RPMI7951 (cell line): Measurements from ENCODE around the gene PPP4R1. TPM values are rescaled to one million over a fixed set of nuclear protein-coding genes. Genes with fewer than 3 reads are reported as not detected.

Source experiments
- DNase-seq: peaks from one replicate; pipeline ENCODE4 v3.0.0-alpha.2; 2012; ENCODE audit warnings: low read depth
- total RNA-seq: library from RNA; depleted of rRNA; stranded (reverse); fragments of >200 nt; shearing (Covaris generic); gene quantifications from 2 replicates; pipeline ENCODE4 v1.2.3, GENCODE V29; 2014

The PPP4R1 gene
- total RNA-seq, 1 experiment from 2014 or later = 54.5 TPM

DNA sequence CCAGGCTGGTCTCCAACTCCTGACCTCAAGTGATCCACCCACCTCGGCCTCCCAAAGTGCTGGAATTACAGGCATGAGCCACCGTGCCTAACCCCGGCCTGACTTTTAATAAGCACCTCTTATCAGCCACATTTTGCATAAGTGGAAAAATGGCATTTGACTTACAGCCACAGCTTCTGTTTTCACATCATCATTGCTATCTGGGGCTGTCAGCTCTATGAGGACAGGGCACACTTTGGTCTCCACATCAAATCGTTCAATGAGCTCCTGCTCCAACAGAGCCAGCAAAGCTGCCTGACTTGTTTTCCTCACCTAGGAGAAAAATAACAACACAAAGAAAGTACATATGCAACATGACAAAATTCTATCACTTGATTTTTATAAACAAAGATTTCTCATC, 26.4 kb downstream of the PPP4R1 start:
- DNase-seq = no peak

DNA sequence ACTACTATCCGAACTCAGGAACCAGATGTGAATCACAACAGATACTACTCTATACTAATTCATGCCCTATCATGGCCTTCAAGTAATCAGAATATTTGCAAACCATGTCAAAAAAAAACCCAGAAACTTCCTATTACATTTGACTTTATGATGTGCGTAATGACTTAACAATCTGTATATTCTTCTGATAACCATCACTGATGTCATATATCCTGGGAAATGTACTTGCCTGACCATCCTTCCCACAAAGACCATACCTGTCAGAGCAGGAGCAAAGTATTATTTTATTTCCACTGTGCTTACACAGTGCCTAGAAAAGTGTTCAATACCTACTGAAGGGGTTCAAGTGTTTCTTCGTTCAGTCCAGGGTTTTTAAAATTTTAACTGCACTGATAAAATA, 27.5 kb downstream of the PPP4R1 start:
- no peak for DNase-seq

DNA sequence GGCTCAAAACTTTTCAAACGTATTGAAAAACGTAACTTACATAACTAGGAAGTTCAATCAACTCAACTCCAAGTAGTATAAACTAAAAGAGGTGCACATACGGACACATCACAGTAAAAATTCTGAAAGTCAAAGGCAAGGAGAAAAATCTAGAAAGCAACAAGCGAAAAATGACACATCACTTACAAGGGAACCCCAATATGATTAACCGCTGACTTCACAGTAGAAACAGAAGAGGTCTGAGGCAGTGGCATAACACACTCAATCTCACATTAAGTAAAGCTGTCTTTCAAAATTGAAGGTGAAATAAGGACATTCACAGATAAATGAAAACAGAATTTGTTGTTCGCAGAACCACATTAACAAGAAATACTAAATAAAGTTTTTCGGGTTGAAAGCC, 32.7 kb downstream of the PPP4R1 start:
- no peak for DNase-seq

DNA sequence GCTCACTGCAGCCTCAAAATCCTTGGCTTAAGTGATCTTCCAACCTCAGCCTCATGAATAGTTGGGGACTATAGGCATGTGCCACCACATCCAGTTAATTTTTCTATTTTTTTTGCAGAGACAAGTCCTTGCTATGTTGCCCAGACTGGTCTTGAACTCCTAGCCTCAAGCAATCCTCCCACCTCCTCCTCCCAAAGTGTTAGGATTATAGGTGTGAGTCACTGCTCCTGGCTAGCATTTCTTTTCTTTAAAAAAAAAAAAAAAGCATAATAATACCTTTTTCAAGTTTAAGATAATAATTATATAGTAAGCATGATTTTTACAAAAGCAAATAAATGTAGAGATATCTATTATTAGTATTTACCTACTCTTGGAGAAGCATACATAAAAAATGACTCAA, 36.1 kb downstream of the PPP4R1 start:
- peak; percentile 9 for DNase-seq

DNA sequence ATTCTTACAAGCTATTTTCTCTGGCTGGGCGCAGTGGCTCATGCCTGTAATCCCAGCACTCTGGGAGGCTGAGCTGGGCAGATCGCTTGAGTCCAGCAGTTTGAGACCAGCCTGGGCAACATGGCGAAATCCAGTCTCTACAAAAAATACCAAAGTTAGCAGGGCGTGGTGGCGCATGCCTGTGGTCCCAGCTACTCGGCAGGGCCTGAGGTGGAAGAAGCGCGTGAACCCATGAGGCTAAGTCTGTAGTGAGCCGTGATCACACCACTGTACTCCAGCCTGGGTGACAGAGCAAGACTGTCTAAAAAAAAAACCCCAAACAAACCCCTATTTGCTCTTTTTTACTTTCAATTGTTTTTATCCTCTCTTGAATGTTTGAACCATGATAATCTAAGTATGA, 37.0 kb downstream of the PPP4R1 start:
- DNase-seq = no peak

DNA sequence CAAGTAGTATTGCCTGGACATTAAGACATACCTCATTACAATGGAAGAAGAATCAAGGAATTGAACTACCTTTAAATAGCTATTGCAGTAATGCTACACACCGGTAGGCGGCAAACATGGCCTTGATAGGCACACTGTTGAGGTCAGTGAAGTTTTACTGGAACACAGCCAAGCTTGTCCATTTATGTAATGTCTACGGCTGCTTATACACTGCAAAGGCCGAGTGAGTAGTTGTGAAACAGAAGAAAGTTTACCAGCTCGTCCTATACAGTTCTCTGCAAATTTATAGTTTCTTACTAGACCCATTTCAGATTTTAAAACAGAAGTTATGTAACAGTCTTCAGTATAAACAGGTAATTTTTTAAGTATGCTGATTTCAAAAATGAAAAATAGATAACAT, 38.8 kb downstream of the PPP4R1 start:
- peak; percentile 89 for DNase-seq

DNA sequence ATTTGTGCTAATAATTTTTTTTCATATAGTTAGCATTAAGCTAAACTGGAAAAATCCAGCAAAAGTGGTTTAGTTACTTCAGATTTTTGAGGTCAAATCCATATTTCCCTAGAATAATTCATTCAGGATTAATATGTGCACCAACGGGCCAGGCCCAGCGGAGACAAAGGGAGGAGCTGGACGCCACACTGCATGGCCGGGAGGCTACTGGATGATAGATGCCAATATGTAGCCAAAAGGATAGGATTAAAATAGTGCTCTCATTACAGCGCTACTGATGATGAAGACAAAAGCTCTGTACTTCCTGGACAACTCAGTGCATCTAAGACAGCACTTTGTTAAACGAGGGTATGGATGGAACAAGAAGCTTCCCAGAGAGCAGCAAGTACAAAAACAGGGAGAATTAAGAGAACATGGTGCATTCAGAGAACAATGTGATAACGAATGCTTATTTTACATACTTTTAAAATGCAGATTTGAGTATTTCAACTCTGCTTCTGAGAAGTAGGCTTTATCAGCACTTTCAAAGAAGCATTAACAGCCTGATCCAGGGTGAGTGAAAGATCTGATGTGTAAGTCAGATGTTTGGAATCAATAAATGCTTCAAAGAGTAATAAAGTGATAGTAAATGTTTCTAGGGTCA, 39.8 kb downstream of the PPP4R1 start:
- no peak for DNase-seq

DNA sequence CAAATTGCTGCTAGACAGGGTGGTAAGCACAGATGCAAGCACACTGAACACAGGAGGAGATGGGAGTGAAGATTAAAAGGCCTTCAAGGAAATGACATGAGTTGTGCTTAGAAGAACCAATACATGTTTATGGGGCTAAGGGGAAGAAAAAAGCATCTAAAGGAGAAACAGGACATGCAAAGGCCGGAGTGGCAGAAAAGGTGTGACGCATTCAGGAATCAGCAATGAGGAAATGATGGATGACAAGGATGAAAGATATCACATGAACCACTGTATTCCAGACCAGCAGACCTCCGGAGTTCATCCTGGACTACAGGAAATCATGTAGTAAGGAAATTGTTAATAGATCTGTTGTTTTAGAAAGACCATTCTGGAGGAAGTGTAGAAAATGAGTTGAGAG, 42.8 kb downstream of the PPP4R1 start:
- no peak for DNase-seq

DNA sequence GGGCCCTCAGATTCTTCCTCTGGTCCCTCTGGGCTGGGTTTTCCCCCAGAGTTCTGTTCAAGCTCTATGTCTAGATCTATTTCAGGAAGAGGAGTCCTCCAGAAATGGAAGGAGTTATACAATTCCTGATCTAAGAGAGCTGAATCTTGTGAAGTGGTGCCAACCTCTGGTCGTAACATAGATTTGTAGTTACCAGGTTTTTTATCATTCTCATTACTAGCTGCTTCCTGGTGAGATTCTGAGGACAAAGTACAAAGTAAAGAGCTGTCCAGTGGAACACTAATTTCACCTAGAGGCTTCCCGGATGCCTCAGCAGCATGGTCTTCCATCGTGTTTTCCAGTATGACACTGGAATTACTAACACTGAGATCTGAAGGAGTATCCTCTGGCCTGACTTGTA, 44.1 kb downstream of the PPP4R1 start:
- DNase-seq = no peak

DNA sequence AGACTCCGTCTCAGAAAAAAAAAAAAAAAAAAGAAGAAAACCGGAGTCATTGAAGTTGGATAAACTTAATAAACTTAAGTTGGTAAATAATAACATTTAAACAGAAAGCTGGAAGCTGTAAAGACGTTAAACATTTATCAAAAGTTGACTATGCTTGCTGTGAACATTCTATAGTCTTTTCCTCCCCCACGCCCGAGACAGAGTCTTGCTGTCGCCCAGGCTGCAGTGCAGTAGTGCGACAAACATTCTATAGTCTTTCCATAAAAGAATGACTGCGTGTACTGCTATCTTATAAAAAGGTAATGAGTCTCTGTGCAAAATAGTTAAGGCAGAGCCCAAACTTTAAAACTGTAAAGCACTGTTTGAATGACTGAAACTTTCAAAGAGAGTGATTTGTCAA, 45.2 kb downstream of the PPP4R1 start:
- DNase-seq = no peak

DNA sequence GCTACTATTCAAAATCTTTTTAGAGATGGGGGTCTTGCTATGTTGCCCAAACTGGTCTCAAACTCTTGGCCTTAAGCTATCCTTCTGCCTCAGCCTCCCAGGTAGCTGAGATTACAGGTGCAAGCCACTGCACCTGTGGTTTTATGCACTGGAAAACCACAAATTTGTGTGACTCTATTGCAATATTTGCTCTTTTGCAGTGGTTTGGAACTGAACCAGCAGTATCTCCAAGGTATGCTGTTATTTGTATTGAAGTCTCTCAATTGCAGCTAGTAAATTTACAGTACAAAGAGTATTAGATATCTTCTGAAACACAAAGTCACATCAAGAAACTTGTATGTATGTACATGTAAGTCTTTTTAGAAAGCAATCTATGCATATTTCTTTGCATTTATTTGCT, 46.2 kb downstream of the PPP4R1 start:
- DNase-seq = no peak

DNA sequence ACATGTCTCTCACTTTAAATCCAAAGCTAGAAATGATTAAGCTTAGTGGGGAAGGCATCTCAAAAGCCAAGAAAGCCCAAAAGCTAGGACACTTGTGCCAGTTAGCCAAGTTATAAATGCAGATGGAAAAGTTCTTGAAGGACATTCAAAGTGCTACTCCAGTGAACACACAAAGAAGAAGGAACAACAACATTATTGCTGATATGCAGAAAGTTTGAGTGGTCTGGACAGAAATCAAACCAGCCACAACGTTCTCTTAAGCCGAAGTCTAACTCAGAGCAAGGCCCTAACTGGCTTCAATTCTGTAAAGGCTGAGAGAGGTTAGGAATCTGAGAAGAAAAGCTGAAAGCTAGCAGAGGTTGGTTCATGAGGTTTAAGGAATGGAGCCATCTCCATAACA, 49.0 kb downstream of the PPP4R1 start:
- no peak for DNase-seq

DNA sequence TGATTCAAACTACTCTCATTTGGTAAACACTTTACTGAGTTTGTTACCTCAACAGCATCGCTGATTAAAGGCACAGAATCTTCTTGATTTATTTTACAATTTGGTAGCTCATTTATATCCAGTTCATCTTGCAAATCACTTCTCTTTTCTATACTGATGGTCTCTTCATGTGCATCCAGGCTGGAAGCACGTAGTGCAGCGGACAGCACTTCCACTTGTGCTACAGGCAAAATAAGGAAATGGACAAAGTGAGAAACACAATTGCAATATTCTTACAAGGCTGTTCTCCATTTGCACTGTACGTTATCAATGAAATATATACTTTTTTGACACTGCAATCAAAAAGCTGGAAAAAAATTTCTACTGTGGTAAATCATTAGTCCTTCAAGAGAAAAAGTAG, 51.0 kb downstream of the PPP4R1 start:
- no peak for DNase-seq

DNA sequence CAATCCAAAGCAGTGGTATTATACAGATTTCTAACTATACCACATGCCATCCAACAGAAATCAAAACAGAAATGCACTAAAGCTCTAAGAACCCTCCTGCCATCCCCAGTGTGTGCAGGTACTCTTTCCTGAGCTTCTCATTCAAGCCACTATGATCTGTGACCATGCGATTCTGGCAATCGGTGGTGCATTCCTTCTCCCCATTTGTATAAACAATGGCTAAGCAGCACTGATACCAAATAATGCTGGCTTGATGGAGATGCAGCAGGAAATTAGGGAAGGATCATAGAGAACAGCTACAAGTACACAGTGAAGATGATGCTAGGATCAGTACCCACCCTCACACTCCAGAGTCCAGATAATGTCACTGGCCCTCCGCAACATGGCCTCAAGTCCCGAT, 51.8 kb downstream of the PPP4R1 start:
- no peak for DNase-seq

DNA sequence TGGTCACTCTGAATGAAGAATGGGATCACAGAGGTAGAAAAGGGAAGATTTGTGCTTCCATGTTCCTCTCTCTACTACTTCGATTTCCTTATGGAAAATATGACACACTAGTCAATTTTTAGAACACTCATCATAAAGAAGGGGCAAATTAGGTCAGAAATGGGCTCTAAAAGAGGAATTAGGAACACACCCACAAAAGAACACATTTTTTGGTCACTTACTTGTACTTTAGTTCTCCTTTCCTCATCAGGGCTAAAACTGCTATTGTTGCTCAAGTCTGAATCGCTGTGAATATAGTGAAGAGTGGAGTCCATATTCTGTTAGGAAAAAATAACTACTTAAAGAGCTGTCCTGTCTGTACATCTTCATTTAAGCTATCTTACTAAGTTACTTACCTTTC, 52.6 kb downstream of the PPP4R1 start:
- DNase-seq = no peak

DNA sequence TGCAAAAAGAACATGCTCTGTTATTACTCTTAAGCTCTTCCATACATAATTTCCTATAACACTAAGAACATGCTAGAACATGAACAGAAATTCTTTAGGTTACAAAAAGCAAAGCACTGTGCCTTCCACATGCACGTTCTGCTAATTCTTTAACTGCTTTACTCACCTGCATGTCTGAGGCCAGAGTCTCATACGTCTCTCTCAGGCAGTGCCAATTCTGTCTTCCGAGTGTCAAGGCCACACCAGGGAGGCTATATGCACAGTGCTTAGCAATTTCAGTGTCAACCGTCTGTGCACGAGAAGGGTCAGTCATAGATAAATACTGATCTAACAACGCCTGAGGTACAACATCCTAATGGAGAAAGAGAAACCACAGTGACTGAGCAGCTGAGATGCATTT, 55.1 kb downstream of the PPP4R1 start:
- DNase-seq = no peak

DNA sequence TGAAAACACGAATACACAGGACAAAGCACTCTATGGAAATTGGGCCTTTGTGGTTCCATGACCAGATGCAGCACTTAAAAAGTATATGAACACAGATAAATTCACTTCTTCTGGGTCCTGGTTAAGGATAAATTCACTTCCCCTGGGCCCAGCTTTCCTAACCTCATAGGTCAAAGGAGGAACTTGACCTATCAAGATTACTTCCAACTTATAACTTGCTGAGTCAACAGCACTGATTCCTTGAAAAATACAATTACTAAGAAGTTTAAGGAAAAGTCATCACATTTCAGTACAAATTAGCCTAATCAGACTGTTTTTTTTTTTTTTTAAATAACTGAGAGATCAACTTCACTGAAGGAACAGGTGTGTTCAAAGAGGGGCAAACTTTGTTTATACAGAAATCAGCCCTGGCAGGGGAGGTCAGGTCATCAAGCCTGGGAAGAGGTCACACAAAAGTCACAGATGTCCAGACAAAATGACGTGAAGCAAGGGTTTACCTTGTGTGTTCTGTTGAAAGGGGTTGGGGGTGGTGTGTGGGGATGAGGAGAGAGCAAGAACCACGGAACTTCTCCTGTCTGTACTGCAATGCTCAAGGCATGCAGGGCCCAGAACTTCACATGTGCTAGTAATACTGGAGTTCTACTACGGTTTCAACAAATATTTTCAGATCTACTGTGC, 55.8 kb downstream of the PPP4R1 start:
- no peak for DNase-seq

DNA sequence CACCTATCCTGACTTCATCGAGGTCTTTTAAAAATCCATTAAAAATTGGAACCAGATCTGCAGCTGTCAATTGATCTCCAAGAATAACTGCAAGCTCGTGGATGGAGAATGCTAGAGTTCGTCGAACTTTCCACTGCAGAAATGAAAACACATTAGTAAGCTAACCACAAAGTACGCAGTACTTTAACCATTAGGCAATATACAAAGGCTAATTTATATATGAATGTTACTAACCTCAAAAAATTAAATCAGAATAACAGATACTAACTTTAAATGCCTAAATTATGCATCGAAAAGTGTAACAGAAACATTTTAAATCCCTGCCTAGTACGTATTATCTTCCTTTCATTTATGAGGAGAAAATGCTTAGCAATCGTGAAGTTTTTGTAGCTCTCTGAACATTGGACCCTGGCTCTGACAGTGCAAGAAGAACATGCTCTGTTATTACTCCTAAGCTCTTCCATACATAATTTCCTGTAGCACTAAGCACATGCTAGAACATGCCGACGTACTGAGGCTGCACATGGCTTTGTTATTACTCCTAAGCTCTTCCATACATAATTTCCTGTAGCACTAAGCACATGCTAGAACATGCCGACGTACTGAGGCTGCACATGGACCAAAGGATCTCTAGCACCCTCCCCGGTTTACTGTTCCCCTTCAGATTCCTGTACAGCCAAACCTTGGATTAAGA, 57.0 kb downstream of the PPP4R1 start:
- DNase-seq = no peak

DNA sequence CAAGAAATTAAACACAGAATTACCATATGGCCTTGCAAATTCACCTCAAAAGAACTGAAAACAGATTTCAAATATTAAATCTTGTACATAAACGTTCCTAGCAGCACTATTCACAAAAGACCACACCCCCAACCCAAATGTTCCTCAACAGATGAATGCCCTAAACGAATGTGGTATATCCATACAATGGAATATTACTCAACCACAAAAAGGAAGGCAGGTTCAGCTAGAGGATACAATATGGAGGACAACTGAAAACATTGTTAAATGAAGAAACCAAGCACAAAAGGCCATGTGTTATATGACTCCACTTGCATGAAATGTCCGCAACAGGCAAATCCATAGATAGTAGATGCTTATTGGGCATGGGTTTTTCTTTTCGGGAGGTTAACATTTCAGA, 61.7 kb downstream of the PPP4R1 start:
- DNase-seq = no peak

DNA sequence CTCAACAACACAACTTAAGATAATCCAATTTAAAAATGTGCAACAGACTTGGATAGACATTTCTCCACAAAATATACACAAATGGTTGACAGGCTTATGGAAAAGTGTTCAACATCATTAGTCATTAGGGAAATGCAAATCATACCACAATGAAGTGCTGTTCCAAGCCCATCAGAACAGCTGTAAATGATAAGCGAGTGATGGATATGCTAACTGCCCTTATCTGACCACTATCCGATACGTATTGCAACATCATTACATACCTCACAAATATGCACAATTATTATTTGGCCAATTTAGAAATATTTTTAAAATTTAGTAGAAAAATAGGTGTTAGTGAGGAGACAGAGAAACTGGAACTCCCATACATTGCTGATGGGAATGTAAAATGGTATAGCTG, 62.2 kb downstream of the PPP4R1 start:
- DNase-seq = no peak

DNA sequence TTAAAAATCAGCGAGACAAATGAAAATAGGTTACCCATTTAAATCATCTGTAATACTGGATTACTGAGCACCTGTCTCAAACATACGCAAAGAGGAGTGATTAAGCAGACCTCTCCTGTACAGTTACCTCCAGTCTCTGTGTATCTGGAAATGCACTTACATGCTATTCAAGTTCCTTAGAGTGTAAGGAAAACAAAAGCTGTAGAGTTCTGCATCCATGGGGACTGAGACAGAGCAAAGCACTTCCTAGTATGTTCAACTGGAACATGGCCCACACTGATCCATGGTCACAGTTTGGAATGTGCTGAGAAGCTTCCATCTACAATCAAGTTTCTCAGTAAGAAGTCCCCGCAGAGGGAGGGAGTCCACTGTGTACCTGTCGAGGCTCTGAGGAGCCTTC, 63.9 kb downstream of the PPP4R1 start:
- DNase-seq = no peak

DNA sequence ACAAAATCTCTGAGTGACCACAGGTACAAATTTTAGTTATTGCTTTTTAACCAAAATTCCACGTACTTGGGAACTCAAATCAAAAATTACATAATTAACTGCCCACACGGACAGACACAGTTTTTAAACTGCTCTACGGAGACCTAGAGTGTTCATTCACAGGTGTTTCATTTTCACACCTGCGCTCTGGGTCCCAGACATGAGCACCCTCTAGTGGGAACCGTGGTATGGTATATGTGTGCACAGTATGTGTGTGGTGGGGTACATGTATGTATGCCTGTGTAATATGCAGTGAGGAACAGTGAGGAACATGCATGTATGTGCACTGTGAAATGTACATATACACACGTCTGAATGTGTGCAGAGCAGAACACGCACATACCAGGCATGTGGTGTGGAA, 65.0 kb downstream of the PPP4R1 start:
- no peak for DNase-seq

DNA sequence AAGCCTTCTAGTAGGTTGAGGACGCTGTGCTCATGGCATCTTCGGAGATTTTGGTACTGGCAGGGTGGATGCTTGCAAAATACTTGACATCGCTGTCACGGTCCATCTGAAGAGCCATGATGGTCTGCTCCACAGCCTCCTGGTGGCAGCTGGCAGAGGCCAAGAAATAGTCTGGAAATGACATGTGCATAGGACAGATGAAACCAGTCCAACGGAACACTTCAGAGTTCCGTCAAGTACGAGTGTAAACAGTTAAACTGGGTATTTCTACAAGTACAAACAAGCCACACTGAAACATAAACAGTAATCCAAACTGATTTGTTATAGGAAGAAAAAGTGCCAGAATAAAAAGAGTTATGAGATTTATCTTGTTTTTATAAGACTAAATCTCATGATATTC, 66.6 kb downstream of the PPP4R1 start:
- DNase-seq = no peak
